HFF-Myc (cell line): ENCODE measurements around the gene NR1H3.
"Not testable (repeated sequence)": the region's sequence is repeated elsewhere in the genome, so short reads cannot be mapped to it uniquely, and the experiment has no call there.

ENCODE experiments used
- DNase-seq: peaks from one replicate; pipeline ENCODE4 v3.0.0-alpha.2; 2011; ENCODE audit warnings: low read depth; ENCODE audit errors: extremely low read depth
- H3K4me3 ChIP-seq: replicated peaks from 2 replicates; pipeline ENCODE4 v1.5.1; 2011; ENCODE audit warnings: low read depth, mild to moderate bottlenecking, control low read depth, low read length
- TF ChIP-seq, protein P1 (sequence below): IDR thresholded peaks from 2 replicates; pipeline ENCODE4 v1.5.1; 2012; ENCODE audit warnings: mild to moderate bottlenecking, low read depth, low read length, control low read depth; ENCODE audit errors: missing control alignments

The NR1H3 gene

DNA sequence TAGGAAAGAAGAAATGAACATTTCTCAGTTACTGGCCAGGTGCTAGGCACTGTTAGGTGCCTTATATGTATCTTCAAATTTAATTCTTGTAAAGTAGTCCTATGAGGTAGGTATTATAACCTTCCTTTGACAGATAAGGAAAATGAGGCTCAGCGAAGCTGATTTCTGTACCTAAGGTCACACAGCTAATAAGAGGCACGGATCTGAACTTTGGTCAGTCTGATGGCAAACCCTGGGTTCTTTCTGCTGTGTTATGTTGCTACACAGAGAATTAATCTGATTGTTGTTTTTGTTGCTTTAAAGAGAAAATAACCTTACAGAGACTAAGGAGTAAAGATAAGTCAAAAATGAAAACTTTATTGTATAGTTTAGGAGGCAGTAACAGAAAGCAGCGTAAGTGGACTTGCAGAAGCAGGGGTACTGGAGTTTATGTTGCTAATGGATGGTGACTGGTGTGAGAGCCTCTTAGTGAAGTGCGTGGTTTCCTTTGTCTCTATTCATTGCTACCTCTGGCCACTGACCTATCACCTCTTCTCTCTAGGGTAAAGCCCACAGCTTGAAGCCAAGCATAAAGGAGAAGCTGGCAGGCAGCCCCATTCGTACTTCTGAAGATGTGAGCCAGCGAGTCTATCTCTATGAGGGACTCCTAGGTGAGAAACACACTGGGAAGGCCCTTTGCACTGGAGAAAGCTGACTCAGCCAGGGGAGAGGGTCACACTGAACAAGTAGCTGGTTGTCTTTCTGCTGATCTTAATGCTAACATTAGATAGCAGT is 50.4 kb downstream of the NR1H3 start:
- no peak overlapping the region for H3K4me3 ChIP-seq
- DNase-seq: no peak
- TF ChIP-seq, protein P1, sequence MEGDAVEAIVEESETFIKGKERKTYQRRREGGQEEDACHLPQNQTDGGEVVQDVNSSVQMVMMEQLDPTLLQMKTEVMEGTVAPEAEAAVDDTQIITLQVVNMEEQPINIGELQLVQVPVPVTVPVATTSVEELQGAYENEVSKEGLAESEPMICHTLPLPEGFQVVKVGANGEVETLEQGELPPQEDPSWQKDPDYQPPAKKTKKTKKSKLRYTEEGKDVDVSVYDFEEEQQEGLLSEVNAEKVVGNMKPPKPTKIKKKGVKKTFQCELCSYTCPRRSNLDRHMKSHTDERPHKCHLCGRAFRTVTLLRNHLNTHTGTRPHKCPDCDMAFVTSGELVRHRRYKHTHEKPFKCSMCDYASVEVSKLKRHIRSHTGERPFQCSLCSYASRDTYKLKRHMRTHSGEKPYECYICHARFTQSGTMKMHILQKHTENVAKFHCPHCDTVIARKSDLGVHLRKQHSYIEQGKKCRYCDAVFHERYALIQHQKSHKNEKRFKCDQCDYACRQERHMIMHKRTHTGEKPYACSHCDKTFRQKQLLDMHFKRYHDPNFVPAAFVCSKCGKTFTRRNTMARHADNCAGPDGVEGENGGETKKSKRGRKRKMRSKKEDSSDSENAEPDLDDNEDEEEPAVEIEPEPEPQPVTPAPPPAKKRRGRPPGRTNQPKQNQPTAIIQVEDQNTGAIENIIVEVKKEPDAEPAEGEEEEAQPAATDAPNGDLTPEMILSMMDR: no peak

DNA sequence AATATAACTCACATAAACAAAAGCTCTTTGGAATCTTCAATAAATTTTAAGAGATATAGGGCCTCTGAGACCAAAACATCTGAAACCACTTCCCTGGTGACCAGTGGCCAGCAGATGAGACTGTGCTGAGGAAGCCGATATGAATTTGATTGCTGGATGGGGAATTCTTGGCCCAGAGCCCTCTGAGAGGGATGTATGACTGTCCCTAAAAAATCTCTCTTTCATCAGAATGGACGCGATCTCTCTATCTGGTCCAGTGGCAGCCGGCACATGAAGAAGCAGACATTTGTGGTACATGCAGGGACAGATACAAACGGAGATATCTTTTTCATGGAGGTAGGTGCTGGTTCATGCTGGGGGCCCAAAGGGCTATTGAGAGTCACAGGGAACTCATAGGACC is 57.2 kb downstream of the NR1H3 start:
- H3K4me3 ChIP-seq: no peak overlapping the region
- no peak for DNase-seq
- TF ChIP-seq, protein P1: no peak

DNA sequence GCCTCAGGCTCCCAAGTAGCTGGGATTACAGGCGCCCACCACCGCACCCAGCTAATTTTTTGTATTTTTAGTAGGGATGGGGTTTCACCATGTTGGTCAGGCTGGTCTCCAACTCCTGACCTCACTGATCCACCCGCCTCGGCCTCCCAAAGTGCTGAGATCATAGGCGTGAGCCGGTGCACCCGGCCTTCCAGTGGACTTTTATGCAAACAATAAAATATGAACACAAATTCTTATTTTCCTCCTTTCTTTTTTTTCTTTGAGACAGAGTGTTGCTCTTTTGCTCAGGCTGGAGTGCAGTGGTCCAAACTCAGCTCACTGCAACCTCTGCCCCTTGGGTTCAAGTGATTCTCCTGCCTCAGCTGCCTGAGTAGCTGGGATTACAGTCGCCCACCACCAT is 58.7 kb downstream of the NR1H3 start:
- H3K4me3 ChIP-seq, DNase-seq: not testable (repeated sequence)

DNA sequence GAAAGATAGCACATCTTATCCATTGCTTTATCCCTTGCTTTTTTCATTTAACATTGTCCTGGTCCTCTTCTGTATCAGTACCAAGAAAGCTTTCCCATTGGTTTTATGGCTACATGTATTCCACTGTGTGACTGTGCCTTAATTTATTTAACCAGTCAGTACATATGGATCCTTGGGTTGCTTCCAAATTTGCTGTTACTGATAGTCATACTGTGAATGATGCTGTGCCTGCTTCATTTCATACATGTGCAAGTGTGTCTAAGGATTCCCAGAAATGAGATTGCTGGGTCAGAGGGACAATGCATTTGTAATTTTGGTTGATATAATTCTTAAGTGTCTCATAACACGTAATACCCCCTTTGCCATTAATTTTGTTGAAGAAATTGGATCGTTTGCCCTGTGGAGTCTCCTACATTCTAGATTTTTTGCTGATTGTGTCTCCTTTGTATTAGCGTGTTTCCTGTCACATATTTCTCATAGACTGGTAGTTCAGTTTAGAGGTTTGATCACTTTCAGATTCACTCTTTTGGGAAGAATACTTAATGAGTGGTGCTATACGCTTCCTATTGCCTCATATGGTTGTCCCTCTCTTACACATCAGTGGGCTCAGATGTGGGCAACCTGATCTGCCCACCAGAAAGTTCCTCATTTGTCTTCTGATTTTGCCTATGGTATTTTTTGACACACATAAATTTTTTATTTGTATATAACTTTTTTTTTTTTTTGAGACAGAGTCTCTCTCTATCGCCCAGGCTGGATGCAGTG is 59.5 kb downstream of the NR1H3 start:
- H3K4me3 ChIP-seq: no peak overlapping the region
- no peak for DNase-seq
- TF ChIP-seq, protein P1: no peak

DNA sequence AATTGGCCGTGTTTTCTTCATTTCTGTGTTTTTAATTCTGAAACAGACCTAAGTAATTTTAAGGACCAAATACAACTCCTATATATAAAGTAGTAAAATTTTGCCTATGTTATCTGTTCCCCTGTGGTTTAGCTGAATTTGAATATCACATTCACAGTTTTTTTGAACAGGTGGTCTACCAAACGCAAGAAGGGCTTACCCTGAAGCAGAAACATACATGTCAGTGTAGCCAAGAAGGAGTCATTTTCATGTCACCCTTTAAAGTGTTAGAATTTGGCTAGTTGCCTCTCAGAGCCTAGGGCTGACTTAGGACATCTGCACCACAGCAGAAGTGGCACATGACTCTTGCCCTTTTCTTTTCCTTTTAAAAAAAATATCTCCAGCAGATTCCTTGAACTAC is 60.4 kb downstream of the NR1H3 start:
- no peak overlapping the region for H3K4me3 ChIP-seq
- TF ChIP-seq, protein P1: no peak
- DNase-seq: no peak
